ENCODE measurements around the gene ATP9B.

ATP9B gene

DNA sequence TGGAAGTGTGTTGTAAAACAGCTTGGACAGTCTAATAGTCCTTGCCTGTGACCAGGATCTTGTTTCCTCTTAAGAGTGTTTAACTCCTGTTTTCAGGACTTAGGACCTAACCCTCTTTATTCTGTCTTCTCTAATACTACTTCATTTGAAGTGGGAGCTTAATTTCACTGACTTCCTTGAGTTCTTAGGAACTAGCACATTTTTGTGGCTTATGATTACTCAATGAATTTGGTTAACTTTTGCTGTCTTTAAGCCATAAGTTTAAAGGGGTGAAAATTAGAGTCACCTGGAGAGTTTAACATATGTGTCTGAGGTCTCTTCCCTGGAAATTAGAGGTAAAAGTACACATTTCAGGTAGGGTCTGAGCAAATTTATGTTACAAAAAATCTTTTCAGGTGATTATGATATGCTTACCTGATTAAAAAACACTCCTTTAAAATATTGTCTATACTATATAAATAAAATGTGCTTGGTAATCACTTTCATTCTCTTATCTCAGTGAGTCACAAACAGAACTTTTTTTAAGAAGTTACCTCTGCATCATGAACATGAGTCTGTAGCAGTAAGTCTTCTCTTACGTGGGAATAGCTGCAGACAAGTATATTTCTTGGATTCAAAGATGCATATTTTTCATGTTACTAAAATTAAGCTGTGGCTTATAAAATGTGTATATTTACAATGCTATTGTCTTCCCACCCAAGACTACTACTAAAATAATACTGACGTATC lies 52.7 kb downstream of the ATP9B start:
- H3K4me1 ChIP-seq (ENCODE audit: insufficient read depth, low read length): no peaks in the 10 kb centered on the region
- peaks cover 18% of the 10 kb centered on the region for H3K36me3 ChIP-seq (ENCODE audit: insufficient read depth, low read length)
- H3K4me3 ChIP-seq (ENCODE audit: low read length): no peak overlapping the region
- no peak overlapping the region for H2AFZ ChIP-seq (ENCODE audit: low read depth, low read length)
- H3K27me3 ChIP-seq (ENCODE audit: insufficient read depth, low read length): no peaks in the 10 kb centered on the region
- H3K9me3 ChIP-seq (ENCODE audit: low read length): no peaks in the 10 kb centered on the region

DNA sequence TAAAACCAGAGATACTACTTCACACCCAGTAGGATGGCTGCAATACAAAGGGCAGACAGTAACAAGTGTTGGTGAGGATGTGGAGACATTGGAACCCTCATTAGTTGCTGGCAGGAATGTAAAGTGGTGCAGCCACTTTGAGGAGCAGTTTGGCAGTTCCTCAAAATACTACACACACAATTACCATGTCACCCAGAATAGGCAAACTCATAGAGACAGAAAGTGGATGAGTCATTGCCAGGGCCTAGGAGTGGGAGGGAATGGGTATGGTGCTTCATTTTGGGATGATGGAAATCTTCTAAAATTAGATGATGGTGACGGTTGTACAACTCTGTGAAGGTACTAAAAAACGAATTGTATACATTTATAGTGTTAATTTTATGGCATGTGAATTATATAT lies 54.8 kb downstream of the ATP9B start:
- Histone ChIP-seq H3K4me1 (ENCODE audit: insufficient read depth, low read length) (no peaks in the 10 kb centered on the region), H3K9me3 (ENCODE audit: low read length) (no peaks in the 10 kb centered on the region), H3K27me3 (ENCODE audit: insufficient read depth, low read length) (no peaks in the 10 kb centered on the region), H3K4me3 (ENCODE audit: low read length) (no peak overlapping the region), H3K36me3 (ENCODE audit: insufficient read depth, low read length) (peaks cover 25% of the 10 kb centered on the region), H2AFZ (ENCODE audit: low read depth, low read length) (no peak overlapping the region)

DNA sequence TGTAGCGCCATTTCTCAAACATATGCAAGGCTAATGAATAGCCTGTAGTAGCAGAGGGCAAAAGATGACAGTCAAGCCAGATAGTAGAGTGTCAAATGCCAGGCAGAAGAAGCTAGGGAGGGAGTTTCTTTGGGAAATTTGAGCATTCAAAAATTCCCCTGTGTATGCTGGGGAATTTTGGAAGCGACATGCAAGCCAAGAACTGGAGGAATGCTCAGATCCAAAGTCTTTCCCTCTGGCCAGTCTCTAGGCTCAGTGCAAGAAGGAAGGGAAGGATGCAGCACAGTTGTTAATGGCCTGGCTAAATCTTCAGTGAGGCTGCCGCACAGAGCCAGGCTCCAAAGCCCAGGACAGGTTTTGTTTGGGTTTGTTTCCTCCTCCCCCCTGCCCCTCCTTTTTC lies 59.9 kb downstream of the ATP9B start:
- H3K4me1 ChIP-seq (ENCODE audit: insufficient read depth, low read length): no peaks in the 10 kb centered on the region
- no peak overlapping the region for H3K4me3 ChIP-seq (ENCODE audit: low read length)
- H3K9me3 ChIP-seq (ENCODE audit: low read length): no peaks in the 10 kb centered on the region
- H2AFZ ChIP-seq (ENCODE audit: low read depth, low read length): no peak overlapping the region
- peaks cover 23% of the 10 kb centered on the region for H3K36me3 ChIP-seq (ENCODE audit: insufficient read depth, low read length)
- H3K27me3 ChIP-seq (ENCODE audit: insufficient read depth, low read length): no peaks in the 10 kb centered on the region

DNA sequence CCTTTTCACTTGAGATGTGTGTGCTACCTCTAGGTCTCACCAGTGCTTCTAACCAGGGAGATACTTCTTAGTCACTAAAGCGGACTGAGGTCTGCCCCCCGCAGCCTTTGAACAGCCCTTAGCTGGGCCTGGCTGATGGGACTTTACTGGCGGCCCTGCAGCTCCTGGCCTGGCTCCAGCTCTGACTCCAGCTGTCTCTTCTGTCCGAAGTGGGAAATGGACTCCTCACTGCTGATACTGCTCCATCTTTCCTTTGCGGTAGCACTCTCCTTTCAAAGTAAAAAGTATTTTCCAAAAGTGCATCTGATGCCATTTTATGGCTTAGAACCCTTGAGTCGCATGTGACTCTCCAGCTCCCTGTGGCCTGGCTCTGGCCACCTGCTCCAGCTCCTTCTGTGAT lies 64.5 kb downstream of the ATP9B start:
- Histone ChIP-seq H2AFZ (ENCODE audit: low read depth, low read length) (no peak overlapping the region), H3K27me3 (ENCODE audit: insufficient read depth, low read length) (no peaks in the 10 kb centered on the region), H3K4me3 (ENCODE audit: low read length) (no peak overlapping the region), H3K9me3 (ENCODE audit: low read length) (peaks cover 2% of the 10 kb centered on the region), H3K4me1 (ENCODE audit: insufficient read depth, low read length) (no peaks in the 10 kb centered on the region), H3K36me3 (ENCODE audit: insufficient read depth, low read length) (peaks cover 8% of the 10 kb centered on the region)

DNA sequence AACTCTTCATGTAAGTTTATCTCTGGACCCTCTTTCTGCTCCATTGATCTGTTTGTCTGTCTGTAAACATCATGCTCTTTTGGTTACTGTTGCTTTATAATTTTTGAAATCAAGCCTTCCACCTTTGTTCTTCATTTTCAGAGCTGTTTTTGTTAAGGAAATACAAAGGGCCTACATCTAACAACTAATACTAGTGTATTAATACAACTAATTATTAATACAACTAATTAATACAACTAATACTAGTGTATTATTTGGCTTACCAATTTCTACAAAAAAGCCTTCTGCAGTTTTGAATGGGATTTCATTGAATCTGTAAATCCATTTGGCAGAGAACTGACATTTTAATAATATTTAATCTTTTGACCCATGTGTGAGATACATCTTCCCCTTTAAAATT lies 66.7 kb downstream of the ATP9B start:
- Histone ChIP-seq H3K36me3 (ENCODE audit: insufficient read depth, low read length) (peaks cover 8% of the 10 kb centered on the region), H3K27me3 (ENCODE audit: insufficient read depth, low read length) (no peaks in the 10 kb centered on the region), H3K4me3 (ENCODE audit: low read length) (no peak overlapping the region), H2AFZ (ENCODE audit: low read depth, low read length) (no peak overlapping the region), H3K9me3 (ENCODE audit: low read length) (peaks cover 2% of the 10 kb centered on the region), H3K4me1 (ENCODE audit: insufficient read depth, low read length) (no peaks in the 10 kb centered on the region)

DNA sequence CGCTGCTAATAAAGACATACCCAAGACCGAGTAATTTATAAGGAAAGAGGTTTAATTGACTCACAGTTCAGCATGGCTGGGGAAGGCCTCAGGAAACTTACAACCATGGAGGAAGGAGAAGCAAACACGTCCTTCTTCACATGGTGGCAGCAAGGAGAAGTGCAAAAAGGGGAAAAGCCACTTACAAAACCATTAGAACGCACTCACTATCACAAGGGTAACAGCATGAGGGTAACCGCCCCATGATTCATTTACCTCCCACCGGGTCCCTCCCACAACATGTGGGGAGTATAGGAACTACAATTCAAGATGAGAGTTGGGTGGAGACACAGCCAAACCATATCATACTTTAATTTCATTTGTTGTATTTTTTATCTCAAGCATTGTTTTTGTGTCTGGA lies 67.5 kb downstream of the ATP9B start:
- Histone ChIP-seq H3K4me1 (ENCODE audit: insufficient read depth, low read length) (no peaks in the 10 kb centered on the region), H3K27me3 (ENCODE audit: insufficient read depth, low read length) (no peaks in the 10 kb centered on the region), H3K36me3 (ENCODE audit: insufficient read depth, low read length) (peaks cover 8% of the 10 kb centered on the region), H3K4me3 (ENCODE audit: low read length) (no peak overlapping the region), H3K9me3 (ENCODE audit: low read length) (peaks cover 2% of the 10 kb centered on the region), H2AFZ (ENCODE audit: low read depth, low read length) (no peak overlapping the region)

DNA sequence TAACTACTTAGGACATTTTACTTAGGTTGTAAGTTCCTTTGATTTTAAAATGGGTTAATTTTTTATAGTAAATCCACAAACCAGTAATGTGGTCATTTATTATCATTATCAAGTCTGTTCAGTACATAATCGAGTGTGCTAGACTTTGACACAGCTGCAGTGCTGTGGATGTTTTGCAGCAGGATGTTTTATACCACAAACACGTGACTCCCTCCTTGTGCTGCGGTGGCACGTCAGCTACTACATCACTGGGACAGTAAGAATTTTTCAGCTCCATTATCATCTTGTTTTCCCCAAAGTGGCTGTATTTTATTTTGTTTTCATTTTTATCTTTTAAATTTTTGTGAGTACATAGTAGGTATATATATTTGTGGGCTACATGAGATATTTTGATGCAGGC lies 70.0 kb downstream of the ATP9B start:
- H3K4me1 ChIP-seq (ENCODE audit: insufficient read depth, low read length): no peaks in the 10 kb centered on the region
- H3K9me3 ChIP-seq (ENCODE audit: low read length): peaks cover 6% of the 10 kb centered on the region
- H2AFZ ChIP-seq (ENCODE audit: low read depth, low read length): no peak overlapping the region
- no peaks in the 10 kb centered on the region for H3K36me3 ChIP-seq (ENCODE audit: insufficient read depth, low read length)
- H3K27me3 ChIP-seq (ENCODE audit: insufficient read depth, low read length): no peaks in the 10 kb centered on the region
- no peak overlapping the region for H3K4me3 ChIP-seq (ENCODE audit: low read length)

DNA sequence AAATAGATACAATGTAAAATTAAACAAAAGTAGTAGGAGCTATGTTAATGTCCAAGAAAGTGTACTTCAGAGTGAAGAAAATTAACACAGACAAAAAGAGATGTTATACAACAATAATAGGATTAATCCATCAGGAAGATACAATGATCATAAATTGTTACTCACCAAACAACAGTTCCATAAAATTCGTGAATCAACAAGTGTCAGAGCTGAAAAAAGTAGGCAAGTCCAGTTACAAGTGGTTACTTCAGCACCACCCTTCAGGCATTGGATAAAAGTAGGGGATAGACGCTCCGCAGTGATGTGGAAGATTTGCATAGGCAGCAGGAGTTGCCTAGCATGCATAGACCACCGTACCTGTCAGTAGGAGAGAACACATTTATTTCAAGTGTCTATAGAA lies 77.8 kb downstream of the ATP9B start:
- Histone ChIP-seq H3K27me3 (ENCODE audit: insufficient read depth, low read length) (no peaks in the 10 kb centered on the region), H2AFZ (ENCODE audit: low read depth, low read length) (no peak overlapping the region), H3K4me1 (ENCODE audit: insufficient read depth, low read length) (no peaks in the 10 kb centered on the region), H3K36me3 (ENCODE audit: insufficient read depth, low read length) (peaks cover 15% of the 10 kb centered on the region), H3K9me3 (ENCODE audit: low read length) (peaks cover 5% of the 10 kb centered on the region), H3K4me3 (ENCODE audit: low read length) (no peak overlapping the region)

DNA sequence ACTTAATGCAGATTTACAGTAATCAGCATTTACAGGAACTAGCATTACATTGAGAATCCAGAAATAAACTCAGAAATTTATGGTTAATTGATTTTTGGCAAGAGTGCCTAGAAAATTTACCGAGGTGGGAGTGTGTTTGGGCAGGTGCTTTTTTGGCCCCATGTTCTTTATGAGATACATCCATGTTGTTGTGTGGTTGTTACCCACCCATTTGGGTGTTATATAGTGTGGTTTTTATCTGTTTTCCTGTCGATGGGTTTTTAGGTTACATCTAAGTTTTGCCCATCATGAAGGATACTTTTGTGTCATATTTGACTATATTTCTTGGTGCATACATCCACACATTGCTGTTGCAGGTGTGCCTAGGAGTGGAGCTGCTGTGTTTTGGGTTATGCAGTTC lies 82.0 kb downstream of the ATP9B start:
- H3K36me3 ChIP-seq (ENCODE audit: insufficient read depth, low read length): peaks cover 20% of the 10 kb centered on the region
- no peaks in the 10 kb centered on the region for H3K27me3 ChIP-seq (ENCODE audit: insufficient read depth, low read length)
- H2AFZ ChIP-seq (ENCODE audit: low read depth, low read length): no peak overlapping the region
- no peak overlapping the region for H3K4me3 ChIP-seq (ENCODE audit: low read length)
- H3K9me3 ChIP-seq (ENCODE audit: low read length): no peaks in the 10 kb centered on the region
- H3K4me1 ChIP-seq (ENCODE audit: insufficient read depth, low read length): no peaks in the 10 kb centered on the region

DNA sequence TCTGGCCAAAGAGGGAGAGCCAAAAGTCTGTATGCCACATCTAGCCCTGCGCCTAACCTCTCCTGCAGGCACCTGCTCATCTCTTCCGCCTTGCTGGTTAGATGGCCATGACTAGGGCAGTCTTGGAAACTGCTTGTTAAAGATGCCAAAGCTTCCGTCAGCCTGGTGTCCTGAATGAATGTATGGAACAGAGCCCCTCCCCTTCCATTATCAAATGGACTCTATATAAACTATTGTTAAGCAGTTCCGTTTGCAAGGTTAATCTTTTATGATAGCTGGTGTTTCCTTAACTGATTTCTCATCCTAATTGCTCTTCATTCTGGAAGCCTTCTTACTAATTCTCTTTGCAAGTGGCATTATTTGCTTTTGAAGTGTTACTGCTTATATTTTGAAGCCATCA lies 87.1 kb downstream of the ATP9B start:
- Histone ChIP-seq H3K4me3 (ENCODE audit: low read length) (no peak overlapping the region), H3K36me3 (ENCODE audit: insufficient read depth, low read length) (peaks cover 23% of the 10 kb centered on the region), H3K27me3 (ENCODE audit: insufficient read depth, low read length) (no peaks in the 10 kb centered on the region), H3K9me3 (ENCODE audit: low read length) (peaks cover 5% of the 10 kb centered on the region), H2AFZ (ENCODE audit: low read depth, low read length) (no peak overlapping the region), H3K4me1 (ENCODE audit: insufficient read depth, low read length) (no peaks in the 10 kb centered on the region)

DNA sequence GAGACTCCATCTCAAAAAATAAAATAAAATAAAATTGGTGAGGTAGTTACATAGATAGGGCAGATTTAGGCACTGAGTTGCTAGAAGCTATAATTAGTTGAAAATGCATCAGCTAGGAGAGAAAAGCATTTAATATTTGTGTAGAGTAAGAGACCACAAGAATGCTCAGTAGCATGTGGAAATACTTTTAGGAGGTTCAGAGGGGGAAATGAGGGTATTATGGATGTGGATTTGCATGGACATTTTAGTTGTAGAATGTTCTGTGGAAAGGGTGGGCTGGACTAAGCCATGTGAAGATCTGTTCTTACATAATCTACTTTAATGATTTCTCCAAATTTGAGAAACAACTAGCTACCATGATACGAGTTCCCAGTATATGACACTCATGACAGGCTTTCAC lies 95.5 kb downstream of the ATP9B start:
- no peaks in the 10 kb centered on the region for H3K4me1 ChIP-seq (ENCODE audit: insufficient read depth, low read length)
- no peak overlapping the region for H3K4me3 ChIP-seq (ENCODE audit: low read length)
- H2AFZ ChIP-seq (ENCODE audit: low read depth, low read length): no peak overlapping the region
- peaks cover 23% of the 10 kb centered on the region for H3K36me3 ChIP-seq (ENCODE audit: insufficient read depth, low read length)
- peaks cover 16% of the 10 kb centered on the region for H3K9me3 ChIP-seq (ENCODE audit: low read length)
- H3K27me3 ChIP-seq (ENCODE audit: insufficient read depth, low read length): no peaks in the 10 kb centered on the region

DNA sequence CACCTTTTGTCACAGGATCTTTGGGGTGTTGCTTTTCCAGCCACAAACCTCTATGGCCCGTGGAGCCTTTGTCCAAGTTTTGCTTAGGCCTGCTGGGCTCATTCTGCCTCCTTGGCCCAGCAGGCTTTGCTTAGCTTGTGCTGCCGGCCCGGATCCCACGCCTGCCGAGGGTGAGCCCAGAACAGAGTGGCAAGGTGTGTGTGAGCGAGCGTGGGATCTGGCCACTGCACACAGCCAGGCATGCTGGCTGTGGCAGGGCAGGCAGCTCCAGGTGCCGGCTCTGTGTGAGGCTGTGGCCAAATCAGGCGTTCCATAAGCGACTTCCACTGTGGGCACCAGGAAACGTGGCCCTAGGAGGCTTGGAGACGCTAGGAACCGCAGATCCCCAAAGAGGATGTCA lies 97.5 kb downstream of the ATP9B start:
- Histone ChIP-seq H3K4me1 (ENCODE audit: insufficient read depth, low read length) (peaks cover 4% of the 10 kb centered on the region), H3K9me3 (ENCODE audit: low read length) (peaks cover 16% of the 10 kb centered on the region), H2AFZ (ENCODE audit: low read depth, low read length) (no peak overlapping the region), H3K36me3 (ENCODE audit: insufficient read depth, low read length) (peaks cover 23% of the 10 kb centered on the region), H3K27me3 (ENCODE audit: insufficient read depth, low read length) (no peaks in the 10 kb centered on the region), H3K4me3 (ENCODE audit: low read length) (no peak overlapping the region)

DNA sequence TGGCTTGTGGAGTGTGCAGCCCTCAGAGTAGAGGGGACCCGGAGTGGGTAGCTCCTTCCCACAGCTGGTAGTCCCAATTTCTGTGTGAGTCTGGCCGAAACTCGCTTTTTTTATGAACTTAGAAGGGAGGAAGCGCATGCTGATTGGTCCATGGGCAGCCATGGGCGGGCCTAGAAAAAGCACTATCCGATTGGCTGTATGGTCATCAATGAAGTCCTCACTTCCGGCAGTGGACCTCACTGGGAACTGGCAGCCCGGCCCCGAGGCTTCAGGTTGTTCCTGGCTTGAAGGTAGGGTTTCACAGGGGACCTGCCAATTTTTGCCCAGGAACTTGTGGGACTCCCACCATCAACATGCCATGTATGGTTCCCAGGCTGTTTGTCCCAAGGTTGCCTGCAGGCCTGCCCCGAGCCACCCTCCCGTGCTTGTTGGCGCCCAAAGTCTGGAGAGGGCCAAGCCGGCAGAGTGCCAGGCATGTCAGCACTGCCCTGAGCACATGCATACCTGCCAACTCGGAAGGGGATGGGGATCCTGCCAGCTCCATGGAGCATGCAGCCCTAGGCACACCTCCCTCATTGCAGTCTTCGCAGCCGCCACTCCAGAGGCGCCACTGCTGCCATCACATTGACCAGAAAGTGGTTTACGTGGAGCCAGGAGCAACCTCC lies 98.5 kb downstream of the ATP9B start:
- Histone ChIP-seq H3K4me1 (ENCODE audit: insufficient read depth, low read length) (peaks cover 4% of the 10 kb centered on the region), H2AFZ (ENCODE audit: low read depth, low read length) (no peak overlapping the region)

More for the DNA sequence above, 98.5 kb downstream of the ATP9B start:
- Histone ChIP-seq H3K4me3 (ENCODE audit: low read length) (no peak overlapping the region), H3K9me3 (ENCODE audit: low read length) (peaks cover 16% of the 10 kb centered on the region), H3K36me3 (ENCODE audit: insufficient read depth, low read length) (peaks cover 23% of the 10 kb centered on the region), H3K27me3 (ENCODE audit: insufficient read depth, low read length) (no peaks in the 10 kb centered on the region)
